GM23338 (cell line): ENCODE measurements around the gene RASGRP3. TPM values are rescaled to one million over a fixed set of nuclear protein-coding genes. Genes with fewer than 3 reads are reported as not detected.

Source experiments
- ATAC-seq: fragments of 200-7000 bp; cut with Tn5 transposase; 3 replicates; pipeline ENCODE4 v1.9.1; 2020
- DNase-seq: peaks from one replicate; pipeline ENCODE4 v3.0.0-alpha.2; 2015; ENCODE audit warnings: low spot score
- H2AFZ ChIP-seq: fragments of 200-600 bp; sonication (generic); 2 replicates; pipeline ENCODE4 v1.8.0; 2016; ENCODE audit warnings: antibody characterized with exemption, mild to moderate bottlenecking, moderate library complexity
- H3F3A ChIP-seq: fragments of 200-600 bp; sonication (generic); replicated peaks from 2 replicates; pipeline ENCODE4 v1.8.0; 2017; ENCODE audit warnings: antibody characterized with exemption, mixed run types, low read depth
- H3K27ac ChIP-seq: fragments of 200-600 bp; sonication (generic); 2 replicates; pipeline ENCODE4 v1.6.1; 2016; ENCODE audit warnings: low read depth
- H3K27me3 ChIP-seq: fragments of 200-600 bp; sonication (generic); 2 replicates; pipeline ENCODE4 v1.8.0; 2016; ENCODE audit warnings: mild to moderate bottlenecking, mixed run types, moderate library complexity; ENCODE audit not compliant: insufficient read depth
- H3K36me3 ChIP-seq: fragments of 200-600 bp; sonication (generic); 2 replicates; pipeline ENCODE4 v1.8.0; 2016; ENCODE audit warnings: mild to moderate bottlenecking; ENCODE audit not compliant: insufficient read depth
- H3K4me1 ChIP-seq: fragments of 200-600 bp; sonication (generic); 2 replicates; pipeline ENCODE4 v1.8.0; 2016; ENCODE audit warnings: mild to moderate bottlenecking, moderate library complexity; ENCODE audit not compliant: insufficient read depth
- H3K4me2 ChIP-seq: fragments of 200-600 bp; sonication (generic); 2 replicates; pipeline ENCODE4 v1.7.1; 2017; ENCODE audit warnings: mixed run types
- H3K4me3 ChIP-seq: fragments of 200-600 bp; sonication (generic); 2 replicates; pipeline ENCODE4 v1.6.1; 2016; ENCODE audit warnings: mixed run types
- H3K79me2 ChIP-seq: fragments of 200-600 bp; sonication (generic); replicated peaks from 2 replicates; pipeline ENCODE4 v1.8.0; 2017; ENCODE audit warnings: mild to moderate bottlenecking; ENCODE audit not compliant: insufficient read depth
- H3K9me2 ChIP-seq: fragments of 200-600 bp; sonication (generic); 2 replicates; pipeline ENCODE4 v1.8.0; 2017; ENCODE audit not compliant: insufficient read depth
- H4K20me1 ChIP-seq: fragments of 200-600 bp; sonication (generic); replicated peaks from 2 replicates; pipeline ENCODE4 v1.8.0; 2017; ENCODE audit warnings: mild to moderate bottlenecking; ENCODE audit not compliant: insufficient read depth
- H3K27ac Mint-ChIP-seq: 2 replicates; pipeline ENCODE4 v1.8.0; 2020; ENCODE audit warnings: inconsistent platforms, mild to moderate bottlenecking, moderate library complexity, mixed read lengths
- H3K27me3 Mint-ChIP-seq: 3 replicates; pipeline ENCODE4 v1.8.0; 2022; ENCODE audit warnings: low read depth, mild to moderate bottlenecking, moderate library complexity, mixed read lengths, inconsistent platforms; ENCODE audit not compliant: insufficient read depth, poor library complexity
- H3K36me3 Mint-ChIP-seq: 3 replicates; pipeline ENCODE4 v1.8.0; 2021; ENCODE audit warnings: low read depth, mild to moderate bottlenecking, inconsistent platforms, moderate library complexity, mixed read lengths
- H3K4me1 Mint-ChIP-seq: 3 replicates; pipeline ENCODE4 v1.8.0; 2020; ENCODE audit warnings: mild to moderate bottlenecking, inconsistent platforms, mixed read lengths
- H3K4me3 Mint-ChIP-seq: 3 replicates; pipeline ENCODE4 v1.8.0; 2021; ENCODE audit warnings: moderate library complexity, mild to moderate bottlenecking, inconsistent platforms, mixed read lengths
- H3K9me3 Mint-ChIP-seq: 3 replicates; pipeline ENCODE4 v1.8.0; 2020; ENCODE audit warnings: moderate library complexity, mild to moderate bottlenecking, inconsistent platforms, mixed read lengths
- CREB1 ChIP-seq: fragments of 250-450 bp; sonication (Bioruptor Pico); IDR thresholded peaks from 2 replicates; pipeline ENCODE4 v1.5.0; 2020; ENCODE audit warnings: low read depth, mild to moderate bottlenecking, moderate library complexity
- ETS1 ChIP-seq: IDR thresholded peaks from 2 replicates; pipeline ENCODE4 v1.6.1; 2016; ENCODE audit warnings: antibody characterized with exemption
- EZH2 ChIP-seq: fragments of 200-600 bp; sonication (generic); IDR thresholded peaks from one replicate; pipeline ENCODE4 v1.8.0; 2017; ENCODE audit warnings: antibody characterized with exemption, mild to moderate bottlenecking, low read depth; ENCODE audit not compliant: unreplicated experiment
- JUNB ChIP-seq: IDR thresholded peaks from one replicate; pipeline ENCODE4 v1.6.1; 2016; ENCODE audit warnings: antibody characterized with exemption; ENCODE audit not compliant: unreplicated experiment
- NANOG ChIP-seq: IDR thresholded peaks from 2 replicates; pipeline ENCODE4 v1.6.1; 2016; ENCODE audit warnings: antibody characterized with exemption, borderline replicate concordance
- POLR2AphosphoS5 ChIP-seq: IDR thresholded peaks from 2 replicates; pipeline ENCODE4 v1.6.1; 2016; ENCODE audit warnings: antibody characterized with exemption, low read depth
- REST ChIP-seq: IDR thresholded peaks from one replicate; pipeline ENCODE4 v1.6.1; 2018; ENCODE audit warnings: antibody characterized with exemption; ENCODE audit not compliant: unreplicated experiment
- STAT1 ChIP-seq: IDR thresholded peaks from one replicate; pipeline ENCODE4 v1.6.1; 2016; ENCODE audit warnings: antibody characterized with exemption; ENCODE audit not compliant: unreplicated experiment
- ZNF114 ChIP-seq: fragments of 250-450 bp; sonication (Bioruptor Pico); IDR thresholded peaks from 2 replicates; pipeline ENCODE4 v1.5.0; 2020; ENCODE audit warnings: mild to moderate bottlenecking, moderate library complexity
- ZNF331 ChIP-seq: fragments of 250-450 bp; sonication (Bioruptor Pico); IDR thresholded peaks from 2 replicates; pipeline ENCODE4 v1.5.0; 2020; ENCODE audit warnings: low read depth, mild to moderate bottlenecking, moderate library complexity
- polyA plus RNA-seq: library from polyadenylated mRNA; unstranded; fragments of >200 nt; fragmentation: Nextera tagmentation; extraction: Ambion mirVana; gene quantifications from 2 replicates; pipeline ENCODE4 v1.2.1, GENCODE V29; 2016
- total RNA-seq: library from RNA; depleted of rRNA; stranded (reverse); fragments of >200 nt; shearing (Covaris generic); gene quantifications from 2 replicates; pipeline ENCODE4 v1.2.3, GENCODE V29; 2014

The RASGRP3 gene
- total and polyA plus RNA-seq, 2 experiments from 2014 or later: 0.19 to 0.69 TPM

GRCh38 chr2:33482518-33482917 lies 6.1 kb downstream of the RASGRP3 start:
- H3K4me3 ChIP-seq: no peak overlapping the region
- no peak for TF ChIP-seq STAT1
- no peaks in the 10 kb centered on the region for H3K79me2 ChIP-seq
- no peak overlapping the region for H3K27ac ChIP-seq
- H3K9me2 ChIP-seq: 0 out of 2 replicates have a peak, but pooled peaks cover 3% of the 10 kb centered on the region
- Mint-ChIP-seq H3K27ac (no peak overlapping the region), H3K4me1 (peaks cover 3% of the 10 kb centered on the region), H3K9me3 (peaks cover 8% of the 10 kb centered on the region; the same call in 2 of the 3 replicates), H3K4me3 (no peak overlapping the region), H3K36me3 (peaks cover 2% of the 10 kb centered on the region; the same call in 1 of the 3 replicates), H3K27me3 (peaks cover 1% of the 10 kb centered on the region)
- H3K36me3 ChIP-seq: no peaks in the 10 kb centered on the region
- no peak overlapping the region for H3K4me2 ChIP-seq
- H3K4me1 ChIP-seq: no peaks in the 10 kb centered on the region
- no peak for DNase-seq
- no peaks in the 10 kb centered on the region for H3K27me3 ChIP-seq
- H4K20me1 ChIP-seq: no peaks in the 10 kb centered on the region
- no peak for ATAC-seq
- no peaks in the 10 kb centered on the region for H3F3A ChIP-seq
- no peak overlapping the region for H2AFZ ChIP-seq

- H3K9me3 Mint-ChIP-seq: peaks cover 8% of the 10 kb centered on the region; the same call in 2 of the 3 replicates
- TF ChIP-seq CREB1 (CRISPR knock-in tag) (no peak), NANOG (no peak), JUNB (no peak), POLR2AphosphoS5 (no peak), EZH2 (no peak), STAT1 (no peak), ZNF331 (CRISPR knock-in tag) (no peak)
- H3K9me2 ChIP-seq: 0 out of 2 replicates have a peak, but pooled peaks cover 3% of the 10 kb centered on the region
- no peaks in the 10 kb centered on the region for H3K79me2 ChIP-seq
- H3K27ac ChIP-seq: no peak overlapping the region
- H3K4me3 ChIP-seq: no peak overlapping the region
- H3K27ac Mint-ChIP-seq: no peak overlapping the region
- no peak overlapping the region for H3K4me2 ChIP-seq
- H4K20me1 ChIP-seq: no peaks in the 10 kb centered on the region
- peak overlapping the region; percentile 61; the same call in 1 of the 2 replicates for H2AFZ ChIP-seq
- peaks cover 1% of the 10 kb centered on the region for H3K27me3 Mint-ChIP-seq
- H3K36me3 Mint-ChIP-seq: peaks cover 2% of the 10 kb centered on the region; the same call in 1 of the 3 replicates
- no peaks in the 10 kb centered on the region for H3K36me3 ChIP-seq
- no peaks in the 10 kb centered on the region for H3K27me3 ChIP-seq
- ATAC-seq: no peak
- no peaks in the 10 kb centered on the region for H3F3A ChIP-seq
- H3K4me1 ChIP-seq: no peaks in the 10 kb centered on the region
- H3K4me1 Mint-ChIP-seq: peaks cover 4% of the 10 kb centered on the region; the same call in 2 of the 3 replicates
- no peak overlapping the region for H3K4me3 Mint-ChIP-seq
- no peak for DNase-seq
Measured at GRCh38 chr2:33484042-33484621, 7.7 kb downstream of the RASGRP3 start.

GRCh38 chr2:33485051-33485450 lies 8.6 kb downstream of the RASGRP3 start:
- ATAC-seq: no peak
- H3K36me3 Mint-ChIP-seq: peaks cover 2% of the 10 kb centered on the region; the same call in 1 of the 3 replicates
- TF ChIP-seq ZNF114 (CRISPR knock-in tag): no peak
- TF ChIP-seq ZNF331 (CRISPR knock-in tag): no peak
- no peak for TF ChIP-seq ETS1
- no peak for TF ChIP-seq NANOG
- no peak for TF ChIP-seq POLR2AphosphoS5
- TF ChIP-seq REST: no peak
- no peak for TF ChIP-seq CREB1 (CRISPR knock-in tag)
- no peak for TF ChIP-seq STAT1
- no peak for TF ChIP-seq JUNB
- no peak for TF ChIP-seq EZH2

More at GRCh38 chr2:33485051-33485450, 8.6 kb downstream of the RASGRP3 start:
- H3F3A ChIP-seq: no peaks in the 10 kb centered on the region
- H3K4me1 Mint-ChIP-seq: peaks cover 4% of the 10 kb centered on the region; the same call in 2 of the 3 replicates
- no peaks in the 10 kb centered on the region for H3K27me3 ChIP-seq
- H3K27me3 Mint-ChIP-seq: peaks cover 1% of the 10 kb centered on the region
- no peak overlapping the region for H3K4me2 ChIP-seq
- H3K27ac Mint-ChIP-seq: no peak overlapping the region
- H2AFZ ChIP-seq: no peak overlapping the region
- no peaks in the 10 kb centered on the region for H3K36me3 ChIP-seq
- no peak overlapping the region for H3K4me3 Mint-ChIP-seq
- no peaks in the 10 kb centered on the region for H3K79me2 ChIP-seq
- H3K9me3 Mint-ChIP-seq: peaks cover 8% of the 10 kb centered on the region; the same call in 2 of the 3 replicates
- no peaks in the 10 kb centered on the region for H4K20me1 ChIP-seq
- no peaks in the 10 kb centered on the region for H3K4me1 ChIP-seq
- 0 out of 2 replicates have a peak, but pooled peaks cover 3% of the 10 kb centered on the region for H3K9me2 ChIP-seq
- H3K4me3 ChIP-seq: no peak overlapping the region
- no peak for DNase-seq
- no peak overlapping the region for H3K27ac ChIP-seq
